HK-2 (cell line): ENCODE measurements around the gene CALB2.
"Not testable (repeated sequence)": the region's sequence is repeated elsewhere in the genome, so short reads cannot be mapped to it uniquely, and the experiment has no call there.

ENCODE experiments used
- DNase-seq: peaks from one replicate; pipeline ENCODE4 v3.0.0-alpha.2; 2018; ENCODE audit not compliant: unreplicated experiment

The CALB2 gene

DNA sequence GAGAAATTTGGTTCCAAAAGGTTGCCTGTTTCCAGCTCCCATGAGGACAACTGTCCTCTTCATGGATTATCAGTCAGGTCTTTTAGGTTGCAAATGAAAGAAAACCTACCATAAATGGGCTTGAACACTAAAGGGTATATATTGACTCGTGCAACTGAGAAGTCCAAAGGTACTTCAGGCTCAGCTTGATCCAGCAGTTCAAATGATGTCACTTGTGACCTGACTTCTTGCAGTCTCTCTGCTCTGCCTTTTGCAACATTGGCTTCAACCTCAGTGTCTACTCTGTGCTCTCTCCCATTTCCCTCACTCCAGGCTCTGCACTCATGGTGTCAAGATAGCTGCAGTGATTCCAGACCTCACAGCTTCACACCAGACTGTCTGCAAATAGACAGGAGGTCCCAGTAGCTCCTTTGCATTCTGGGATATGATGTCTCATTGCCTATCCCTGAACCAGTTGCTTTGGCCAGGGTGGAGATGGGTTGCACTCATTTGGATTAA lies 5.5 kb upstream of the CALB2 start:
- DNase-seq = no peak

DNA sequence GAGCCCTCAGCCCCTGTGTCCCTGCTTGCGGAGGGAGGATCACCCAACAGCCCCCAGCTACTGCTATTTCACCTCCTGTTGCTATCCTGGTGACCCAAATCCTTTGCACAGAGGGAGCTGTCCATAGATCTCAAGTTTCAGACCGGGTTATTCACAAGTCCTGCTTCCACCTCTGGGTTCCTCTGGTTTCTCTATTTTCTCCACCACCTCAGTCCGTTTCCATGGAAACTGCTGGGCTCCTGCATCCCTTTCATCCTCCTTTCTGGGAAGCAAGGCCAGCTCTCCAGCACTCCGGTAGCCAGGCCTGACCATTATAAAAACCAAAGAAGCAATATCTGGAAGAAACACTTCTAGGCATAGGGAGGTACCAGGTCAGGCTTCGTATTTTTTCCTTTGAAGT lies 4.8 kb upstream of the CALB2 start:
- DNase-seq = no peak

DNA sequence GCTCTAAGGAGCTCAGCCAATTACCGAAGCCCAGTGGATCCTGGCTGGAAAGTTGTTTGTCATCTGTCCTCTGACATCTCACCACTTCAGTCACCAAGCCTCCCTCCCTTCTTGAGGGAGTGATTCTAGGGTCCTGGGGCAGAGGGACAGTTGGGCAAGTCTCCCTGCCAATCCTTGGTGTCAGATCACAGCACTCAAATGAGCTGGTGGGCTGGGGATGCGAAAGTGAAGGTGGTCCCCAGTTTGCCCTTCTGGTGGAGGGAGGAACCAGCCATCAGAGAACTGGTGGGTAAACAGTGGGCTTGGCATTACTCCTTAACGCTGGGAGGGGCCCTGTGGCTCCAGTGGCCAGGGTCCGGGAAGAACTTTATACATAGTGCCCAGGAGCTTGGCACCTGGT lies 4.4 kb upstream of the CALB2 start:
- no peak for DNase-seq

DNA sequence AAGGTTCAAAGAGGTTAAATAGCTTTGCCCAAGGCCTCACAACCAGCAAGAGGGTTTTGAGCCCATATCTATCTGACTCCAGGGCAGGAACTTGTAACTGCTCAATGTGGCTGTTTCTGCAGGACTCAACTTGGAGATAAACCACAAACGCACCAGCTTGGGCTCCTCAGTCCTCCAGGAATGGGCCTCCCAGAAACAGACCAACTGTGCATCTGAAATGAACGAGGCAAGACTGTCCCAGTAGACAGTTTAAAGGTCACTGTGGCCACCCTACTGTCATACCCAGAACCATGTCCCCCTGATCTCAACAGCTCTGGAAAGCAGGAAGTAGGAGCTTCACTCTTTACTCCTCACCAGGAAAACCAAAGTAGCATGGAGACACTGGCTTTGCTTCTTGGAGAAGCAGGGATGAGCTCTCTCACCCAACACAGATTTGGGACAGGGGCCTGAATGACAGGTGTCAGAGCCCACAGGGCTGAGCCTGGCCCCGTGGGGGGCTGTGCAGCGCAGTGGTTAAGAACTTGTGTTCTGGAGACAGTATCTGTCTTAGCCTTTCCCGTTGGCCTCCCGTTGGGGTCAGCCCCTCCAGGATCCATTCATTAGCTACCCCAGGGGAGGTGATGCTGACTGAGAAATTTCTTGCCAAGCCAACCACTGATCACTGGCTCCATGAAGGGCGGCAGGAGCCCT lies 2.3 kb upstream of the CALB2 start:
- no peak for DNase-seq

DNA sequence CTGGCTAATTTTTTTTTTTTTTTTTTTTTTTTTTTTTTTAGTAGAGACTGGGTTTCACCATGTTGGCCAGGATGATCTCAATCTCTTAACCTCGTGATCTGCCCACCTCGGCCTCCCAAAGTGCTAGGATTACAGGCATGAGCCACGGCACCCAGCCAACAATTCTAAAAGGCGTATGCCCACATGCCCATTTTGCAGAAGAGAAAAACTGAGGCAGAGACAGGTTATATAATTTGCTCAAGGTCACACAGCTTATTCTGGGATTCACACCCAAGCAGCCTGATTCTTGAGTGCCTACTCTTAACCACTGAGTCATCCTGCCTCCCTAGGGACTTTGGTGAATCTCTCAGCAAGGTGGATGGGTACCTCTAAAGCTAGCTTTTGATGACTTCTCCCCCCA lies 1.6 kb upstream of the CALB2 start:
- DNase-seq = not testable (repeated sequence)

DNA sequence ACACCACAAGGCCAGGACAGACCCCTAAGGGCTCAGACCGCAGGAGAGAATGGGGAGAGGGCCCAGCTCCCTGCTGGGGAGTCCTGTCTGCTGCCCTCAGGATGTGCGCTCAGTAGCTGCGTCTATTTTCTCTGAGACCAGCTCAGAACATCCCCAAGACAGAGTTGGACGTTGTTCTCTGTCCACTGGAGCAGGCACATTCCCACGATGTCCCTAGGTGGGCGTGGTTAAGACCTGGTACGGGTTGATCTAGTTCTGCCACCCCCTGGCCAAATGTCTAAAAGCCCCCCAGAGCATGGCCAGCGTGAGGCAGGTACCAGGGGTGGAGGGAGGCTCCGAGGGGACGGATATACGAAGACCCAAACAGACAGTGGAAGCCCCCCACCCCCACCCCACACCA lies 842 bp upstream of the CALB2 start:
- no peak for DNase-seq

DNA sequence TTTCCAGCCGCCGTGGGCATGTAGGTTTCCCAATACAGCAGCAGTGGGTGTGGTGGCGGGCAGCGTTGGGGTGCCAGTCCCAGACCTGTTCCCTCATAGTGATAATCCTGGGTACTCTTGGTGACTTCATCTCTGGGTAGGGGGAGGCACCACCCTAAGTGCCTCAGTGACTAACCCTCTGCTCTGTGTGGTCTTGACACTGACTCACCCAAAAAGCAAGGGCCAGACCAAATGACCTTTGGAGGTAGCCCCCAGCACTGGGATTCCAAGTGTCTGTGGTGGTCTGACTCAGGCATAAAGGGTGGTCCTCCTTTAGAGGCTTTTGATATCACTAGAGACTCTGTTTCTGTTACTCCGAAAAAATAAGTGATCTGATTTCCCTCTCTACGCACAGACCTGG lies 908 bp downstream of the CALB2 start:
- no peak for DNase-seq

DNA sequence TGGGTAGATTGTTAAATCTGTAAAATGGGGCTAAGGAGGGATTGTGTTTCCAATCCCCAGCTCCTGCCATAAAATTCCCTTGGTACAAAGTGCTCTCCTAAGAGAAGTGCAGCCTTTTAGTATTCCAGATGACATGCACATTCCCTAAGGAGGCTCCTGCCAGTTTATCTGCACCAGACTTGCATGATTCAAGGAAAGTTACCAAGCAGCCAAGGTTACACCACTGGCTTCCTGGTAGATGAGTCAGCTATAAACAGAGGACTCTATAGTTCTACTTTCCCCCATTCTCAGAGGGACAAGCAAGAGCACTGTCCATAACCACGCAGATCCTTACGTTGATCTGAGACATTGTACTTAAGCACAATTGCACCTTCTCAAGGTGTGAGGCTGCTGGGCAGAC lies 1.9 kb downstream of the CALB2 start:
- DNase-seq = no peak

DNA sequence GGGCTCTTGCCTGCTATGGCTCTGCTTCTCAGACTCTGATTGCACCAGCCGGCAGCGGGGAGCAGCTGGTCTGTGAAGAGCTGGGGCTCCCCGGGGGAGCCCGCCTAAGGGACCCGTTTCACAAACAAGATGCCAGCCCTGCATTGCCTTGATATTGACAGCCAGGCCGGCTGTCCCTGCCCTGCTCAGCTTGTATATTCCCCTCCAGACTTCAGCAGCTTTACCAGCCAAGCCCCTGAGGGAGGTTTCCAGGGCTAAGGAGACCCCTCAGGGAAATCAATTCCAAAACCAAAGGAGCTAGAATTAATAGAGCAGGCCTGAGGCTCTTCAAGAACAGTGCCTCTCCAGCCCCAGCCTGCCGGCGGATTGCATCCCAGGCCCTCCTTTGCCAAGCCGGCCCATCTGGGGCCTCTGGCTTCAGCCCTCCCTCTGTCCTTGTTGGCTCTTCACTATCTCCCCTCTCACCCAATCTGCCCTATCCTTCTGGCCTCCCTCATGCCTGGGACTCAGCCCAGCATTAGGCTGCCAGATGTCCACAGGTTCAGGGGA lies 5.7 kb downstream of the CALB2 start:
- no peak for DNase-seq

DNA sequence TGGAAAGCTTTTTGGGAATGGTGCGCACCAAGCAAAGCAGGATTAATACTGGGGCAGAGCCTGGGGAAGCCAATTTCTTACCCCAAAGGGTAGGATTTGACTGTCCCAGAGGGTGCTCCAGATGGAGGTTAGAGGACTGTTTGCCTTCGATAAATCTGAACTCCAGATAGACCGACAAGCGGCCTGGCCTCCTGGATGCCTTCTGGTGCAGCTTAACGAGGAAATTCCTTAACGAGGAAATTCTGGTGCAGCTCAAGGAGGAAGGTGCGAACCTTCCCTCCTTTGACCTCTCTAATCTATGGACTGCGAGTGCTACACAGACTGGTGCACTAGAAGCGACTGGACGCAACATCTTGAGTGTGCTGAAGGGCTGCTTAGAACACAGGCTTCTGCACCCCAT lies 6.5 kb downstream of the CALB2 start:
- no peak for DNase-seq

DNA sequence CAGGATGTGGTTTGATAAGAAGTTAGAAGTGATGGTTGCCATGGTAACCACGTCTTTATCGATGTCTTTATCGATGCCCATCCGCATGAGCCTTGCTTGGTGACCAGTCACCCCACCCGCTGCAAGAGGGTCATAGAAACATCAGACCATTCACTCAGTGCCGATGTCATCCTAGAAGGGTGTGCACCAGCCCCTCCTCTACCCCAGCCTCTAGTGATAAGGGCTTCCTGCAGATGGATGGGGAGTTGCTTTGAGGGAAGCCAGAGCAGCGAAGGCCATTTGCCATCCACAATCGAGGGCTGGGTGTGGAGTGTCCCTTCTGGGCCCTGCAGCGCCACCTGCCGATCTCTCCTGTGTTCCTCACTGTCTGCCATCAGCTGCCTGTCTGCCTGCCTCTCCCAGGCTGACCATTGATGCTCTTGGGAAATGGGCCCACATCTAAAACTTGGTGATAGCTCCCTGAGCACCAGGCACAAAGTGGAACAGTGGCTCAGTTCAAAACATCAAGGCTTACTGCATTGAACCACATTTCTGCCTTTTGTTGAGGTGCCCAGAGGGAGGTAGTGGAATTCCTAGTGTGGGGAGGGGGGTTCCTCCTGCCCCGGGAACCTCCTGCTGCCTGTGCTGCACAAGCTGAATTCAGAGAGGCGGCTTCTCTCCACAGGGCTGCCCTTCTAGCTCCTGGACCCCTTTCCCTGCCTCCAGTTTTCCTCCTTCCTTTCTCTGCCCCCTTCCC lies 8.9 kb downstream of the CALB2 start:
- peak; percentile 26 for DNase-seq

DNA sequence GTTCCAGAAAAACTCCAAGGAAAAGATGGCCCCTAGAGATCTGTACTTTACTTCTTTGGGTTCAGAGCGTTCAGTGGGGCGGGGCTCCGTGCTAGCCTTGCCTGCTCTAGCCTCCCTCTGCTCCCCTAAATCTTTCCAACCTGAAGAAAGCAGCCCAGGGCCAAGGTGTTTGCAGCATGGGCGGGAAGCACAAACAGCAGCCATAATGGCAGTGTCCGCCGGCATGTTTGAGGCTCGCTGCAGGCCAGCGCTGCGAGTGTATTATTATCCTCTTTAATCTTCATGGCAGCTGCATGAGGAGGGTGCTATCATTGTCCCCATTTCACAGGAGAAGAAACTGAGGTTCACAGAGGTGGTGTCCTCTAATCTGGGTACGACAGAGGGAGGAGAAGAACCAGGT lies 10.4 kb downstream of the CALB2 start:
- DNase-seq = no peak

DNA sequence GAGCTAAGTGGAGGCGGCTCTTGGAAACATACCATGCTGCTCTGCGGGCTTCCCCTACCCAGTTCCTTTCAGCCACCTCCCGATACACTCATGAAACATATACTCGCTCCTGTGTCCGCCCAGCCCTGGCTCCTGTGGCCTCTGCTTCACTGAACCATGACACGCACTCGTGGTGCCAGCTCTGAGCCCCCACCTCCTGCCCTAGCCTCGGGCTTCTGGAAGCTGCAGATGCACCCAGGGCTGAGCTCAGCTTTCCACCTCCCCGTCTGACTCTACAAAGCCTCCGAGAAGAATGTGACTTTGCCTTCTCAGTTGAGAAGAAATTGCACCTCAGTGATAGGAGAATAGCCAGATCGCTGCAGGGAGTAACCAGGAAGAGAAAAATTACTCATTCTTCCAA lies 11.0 kb downstream of the CALB2 start:
- peak; percentile 33 for DNase-seq

DNA sequence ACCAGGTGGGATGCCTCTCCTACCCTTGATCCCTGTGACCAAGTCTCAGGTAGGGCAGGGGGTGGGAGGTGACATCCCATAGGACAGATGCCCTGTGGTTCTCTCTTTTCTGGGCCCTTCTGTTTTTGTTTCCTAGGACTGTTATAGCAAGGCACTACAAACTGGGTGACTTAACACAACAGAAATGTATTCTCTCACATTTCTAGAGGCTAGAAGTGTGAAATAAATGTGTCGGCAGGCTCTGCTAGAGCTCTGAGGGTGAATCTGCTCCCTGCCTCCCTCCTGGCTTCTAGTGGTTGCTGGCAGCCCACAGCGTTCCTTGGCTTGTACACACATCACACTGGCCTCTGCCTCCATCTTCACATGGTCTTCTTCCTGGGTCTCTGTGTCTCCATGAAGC lies 12.7 kb downstream of the CALB2 start:
- no peak for DNase-seq

DNA sequence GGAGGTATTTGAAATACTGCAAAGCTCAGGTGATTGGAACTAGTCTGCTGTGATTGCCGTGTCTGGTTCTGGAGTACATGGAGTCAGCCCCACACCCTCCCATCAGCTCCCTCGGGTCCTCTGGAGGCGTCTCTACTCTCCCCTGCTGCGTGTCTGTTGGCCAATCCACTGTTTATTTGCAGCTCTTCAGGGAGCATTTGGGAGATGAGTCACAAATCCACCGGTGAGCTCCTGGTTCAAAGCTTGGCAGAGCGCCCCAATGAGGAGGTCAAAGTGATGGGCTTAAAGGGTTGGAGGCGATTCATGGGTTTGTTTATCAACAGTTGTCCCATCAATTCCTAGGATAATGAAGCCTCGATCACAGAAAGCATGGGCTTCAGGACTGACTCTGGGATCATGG lies 14.6 kb downstream of the CALB2 start:
- no peak for DNase-seq

DNA sequence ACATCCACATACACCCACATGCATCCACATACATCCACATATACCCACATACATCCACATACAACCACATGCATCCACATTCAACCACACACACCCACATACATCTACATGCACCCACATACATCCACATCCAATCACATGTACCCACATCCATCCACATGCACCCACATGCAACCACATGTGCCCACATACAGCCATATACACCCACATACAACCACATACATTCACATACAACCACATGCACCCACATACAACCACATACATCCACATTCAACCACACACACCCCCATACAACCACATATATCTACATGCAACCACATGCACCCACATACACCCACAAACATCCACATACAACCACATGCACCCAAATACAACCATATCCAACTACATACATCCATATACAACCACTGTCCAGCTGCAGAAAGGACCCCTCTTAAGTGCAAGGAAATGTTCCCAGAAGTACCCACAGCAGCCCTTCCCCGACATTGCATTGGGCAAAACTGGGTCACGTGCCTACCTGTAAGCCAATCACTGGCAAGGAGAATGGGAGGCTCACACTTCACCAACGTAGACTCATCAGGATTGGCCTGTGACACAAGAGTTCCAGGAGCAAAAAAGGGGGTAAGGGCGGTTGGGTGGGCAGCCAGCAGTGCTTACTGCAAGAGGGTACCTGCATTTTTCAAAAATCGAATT lies 18.1 kb downstream of the CALB2 start:
- no peak for DNase-seq

DNA sequence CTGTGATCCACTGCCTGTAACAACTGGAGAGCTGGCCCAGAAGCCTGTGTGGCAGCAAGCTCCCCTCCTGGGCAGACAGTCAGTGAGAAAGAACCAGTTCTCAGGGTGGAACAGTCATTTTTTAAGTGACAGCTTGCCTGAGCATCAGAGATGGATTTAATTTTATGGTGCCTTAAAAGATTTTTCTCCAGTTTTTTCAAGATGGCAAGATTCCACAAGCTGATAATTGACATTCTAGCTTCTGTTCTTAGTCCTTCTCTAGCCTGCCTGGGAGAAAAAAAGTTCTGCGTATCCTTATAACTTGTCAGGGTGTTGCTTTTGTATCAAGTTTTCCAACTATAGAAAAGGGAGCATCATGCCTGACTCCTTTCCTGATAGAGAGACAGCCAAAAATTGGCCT lies 21.2 kb downstream of the CALB2 start:
- no peak for DNase-seq

DNA sequence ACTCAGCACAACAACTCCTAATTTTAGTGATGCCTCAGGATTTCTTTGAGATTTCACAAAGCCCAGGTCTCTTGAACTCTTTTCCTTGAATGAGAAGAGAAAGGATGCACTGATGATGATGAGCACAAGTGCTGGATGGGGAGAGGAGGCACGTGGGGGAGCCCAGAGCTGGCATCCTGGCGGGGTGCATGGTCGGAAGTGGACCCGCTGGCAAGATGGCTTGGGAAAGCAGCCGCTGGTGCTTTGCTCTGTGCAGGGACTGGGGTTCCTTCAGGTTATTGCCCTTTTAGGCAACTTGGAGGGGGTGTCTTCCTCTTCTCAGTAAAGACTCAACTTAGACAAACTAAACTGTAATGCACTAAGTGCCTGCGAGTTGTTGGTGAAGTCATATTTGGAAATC lies 22.3 kb downstream of the CALB2 start:
- DNase-seq = no peak

DNA sequence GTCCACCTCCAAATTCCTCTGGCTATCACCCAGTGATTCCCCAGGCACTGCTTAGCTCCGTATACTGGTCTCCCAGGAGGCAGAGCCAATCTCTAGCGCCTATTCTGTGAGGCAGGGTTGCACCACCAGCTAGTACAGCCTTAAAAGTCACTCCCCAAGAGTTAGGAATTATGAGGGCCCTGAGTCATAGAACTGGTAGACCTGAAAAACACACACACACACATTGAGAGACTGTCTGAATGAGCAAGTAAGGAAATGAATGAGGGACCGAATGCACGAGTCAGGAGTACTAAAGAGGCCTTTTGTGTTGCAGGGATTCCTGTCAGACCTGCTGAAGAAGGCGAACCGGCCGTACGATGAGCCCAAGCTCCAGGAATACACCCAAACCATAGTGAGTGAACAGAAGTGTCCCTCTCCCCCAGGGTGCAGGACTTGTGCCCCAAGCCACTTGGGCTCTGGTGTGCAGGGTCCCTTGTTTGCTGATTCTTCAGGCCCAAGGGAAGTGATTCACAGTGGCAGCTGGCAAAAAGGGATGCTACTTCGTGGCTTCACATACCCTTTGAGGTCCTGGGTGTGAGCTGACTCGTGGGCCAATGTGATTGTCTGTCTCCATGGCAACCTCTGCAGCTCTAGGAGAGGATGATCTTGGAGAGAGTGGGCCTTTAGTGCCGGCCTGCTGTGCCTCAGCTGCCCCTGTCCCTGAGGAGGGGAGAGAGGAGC lies 24.7 kb downstream of the CALB2 start:
- DNase-seq = no peak

DNA sequence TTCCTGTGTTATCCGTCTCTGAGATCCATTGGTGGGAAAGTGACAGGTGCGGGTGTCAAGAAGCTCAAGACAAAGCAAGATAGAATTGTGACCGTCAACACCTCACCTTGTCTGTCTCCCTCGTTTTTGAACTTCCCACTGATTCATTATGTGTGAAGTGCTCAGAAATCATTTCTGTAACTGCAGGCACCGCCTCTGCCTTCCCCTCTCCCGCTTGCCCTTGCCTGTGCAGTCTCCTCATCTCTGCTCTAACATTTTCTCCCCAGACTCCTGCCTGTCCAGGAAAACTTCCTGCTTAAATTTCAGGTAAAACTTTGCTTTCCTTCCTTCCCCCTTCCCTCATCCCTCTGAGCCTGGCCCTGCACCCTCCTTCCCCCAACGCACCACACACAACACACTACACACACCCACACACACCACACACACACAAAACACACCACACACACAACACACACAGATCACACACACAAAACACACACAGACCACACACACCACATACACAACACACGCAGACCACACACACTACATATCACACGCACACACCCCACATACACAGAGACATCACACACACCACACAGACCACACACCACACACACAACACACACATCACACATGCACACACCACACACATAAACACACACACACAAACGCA lies 25.7 kb downstream of the CALB2 start:
- DNase-seq = no peak

DNA sequence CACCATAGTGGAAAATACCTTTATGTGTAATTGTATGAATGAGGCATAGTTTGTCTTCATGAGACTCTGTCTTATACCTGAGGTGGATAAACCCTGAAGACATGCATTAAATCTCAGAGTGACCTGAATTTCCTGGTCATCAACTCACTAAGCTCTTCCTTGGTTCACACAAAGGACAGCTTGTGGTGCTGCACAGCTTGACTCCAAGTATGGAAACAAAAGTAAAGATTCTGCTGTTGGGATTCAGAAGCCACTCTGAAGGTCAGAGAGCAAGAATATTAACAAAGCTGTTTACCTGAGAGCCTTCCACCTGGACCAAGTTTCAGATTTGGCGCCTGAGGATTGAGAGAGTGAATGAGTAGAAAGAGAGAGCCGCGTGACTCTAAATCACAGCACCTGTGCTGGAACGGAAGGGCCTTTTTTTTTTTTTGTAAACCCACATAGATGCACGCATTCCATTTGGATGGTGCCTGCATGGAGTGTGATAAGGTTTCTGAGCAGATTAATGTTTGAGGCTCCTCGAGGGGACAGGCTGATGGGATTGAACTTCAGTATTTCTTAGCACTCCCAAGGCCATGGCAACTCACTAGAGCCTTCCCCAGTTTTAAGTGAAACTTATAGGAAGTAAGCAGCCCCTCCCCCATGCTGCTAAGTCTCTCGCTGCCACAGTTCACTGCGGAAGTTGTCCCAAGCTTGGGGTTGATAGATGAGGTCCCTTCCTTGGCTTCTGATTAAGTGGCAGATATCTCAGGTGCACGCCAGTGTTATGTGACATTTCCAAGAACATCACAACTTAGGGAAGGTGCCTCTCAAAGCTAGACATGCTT lies 28.7 kb downstream of the CALB2 start:
- no peak for DNase-seq
